Spleen (tissue), 7 donors: ENCODE data around the gene TFB1M.

Experiments
- CTCF ChIP-seq, 11 experiments: fragments of 200-600 bp in 7 of 11; fragments of 450-650 bp in 4 of 11; sonication (generic) in 4 of 11; IDR thresholded peaks in 8 of 11; conservative IDR thresholded peaks in 3 of 11; 1 replicate in 7 of 11; 2 replicates in 4 of 11; pipeline versions ENCODE4 v1.4.0 to v1.8.0; 2016 to 2021; ENCODE audit warnings: antibody characterized with exemption in 11 of 11, inconsistent platforms in 4 of 11, mild to moderate bottlenecking in 1 of 11
- POLR2AphosphoS5 ChIP-seq, 3 donors: sonication (generic); formaldehyde crosslinking; IDR thresholded peaks; one replicate each; pipeline ENCODE4 v1.5.1; 2017; ENCODE audit warnings: antibody characterized with exemption in 3 of 3
- donor health status: DM: no; HTN: no; CAD: no; lungs with moderate emphysema.
- donor health status: DM: no; HTN: no; CAD: no.
- donor health status: DM: no; HTN: no; CAD: no.

GRCh38 chr6:155237613-155238012 is 76.7 kb downstream of the TFB1M start:
- TF ChIP-seq CTCF (IDR thresholded peaks at IDR 0.05 in 8 of 11, conservative IDR thresholded peaks at IDR 0.05 in 3 of 11) (no peak), POLR2AphosphoS5 (IDR thresholded peaks at IDR 0.05) (no peak)
